DMS79 treated with DMSO at 0.1 percent for 48 hours (cell line): ENCODE data around the gene C9orf85.

Source experiments
- DNase-seq: peaks from one replicate; lab custom pipeline; 2025; lab: John Stamatoyannopoulos, UW

The C9orf85 gene

DNA sequence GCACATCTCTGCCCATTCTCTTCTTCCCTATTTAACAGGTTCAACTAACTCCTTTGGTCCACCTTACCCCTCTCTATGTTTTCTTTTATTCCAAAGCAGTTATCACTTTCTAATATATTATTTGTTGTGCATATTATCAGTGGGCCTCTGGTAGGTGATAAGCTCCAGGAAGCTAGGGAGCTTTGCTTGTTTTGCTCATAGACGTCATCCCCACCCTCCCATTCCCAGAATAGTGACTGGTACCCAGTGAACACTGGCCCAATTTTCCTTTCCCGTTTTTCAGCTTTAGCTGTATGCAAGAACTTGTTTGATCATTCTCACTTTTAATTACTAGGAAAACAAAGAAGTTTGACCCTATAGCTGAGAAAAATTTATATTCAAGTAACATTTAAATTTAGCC lies 7.4 kb upstream of the C9orf85 start:
- DNase-seq: no peak

DNA sequence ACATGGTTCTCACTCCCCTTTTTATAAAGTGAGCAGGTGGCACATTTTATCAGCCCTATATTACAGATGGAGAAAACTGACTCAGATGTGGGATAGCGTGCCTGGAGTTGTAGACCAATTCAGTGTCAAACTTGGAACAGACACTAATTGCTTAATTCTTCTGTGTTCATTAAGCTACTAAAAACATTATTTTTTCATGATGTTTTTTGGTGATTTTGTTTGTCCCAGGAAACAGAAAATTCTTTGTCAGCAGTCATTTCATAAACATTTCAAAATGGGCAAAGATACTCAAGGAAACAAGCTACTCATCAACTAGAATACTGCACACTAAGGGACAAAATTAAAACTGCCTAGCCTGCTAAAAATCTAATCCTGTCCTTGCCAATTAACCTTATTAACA lies 2.6 kb upstream of the C9orf85 start:
- no peak for DNase-seq

DNA sequence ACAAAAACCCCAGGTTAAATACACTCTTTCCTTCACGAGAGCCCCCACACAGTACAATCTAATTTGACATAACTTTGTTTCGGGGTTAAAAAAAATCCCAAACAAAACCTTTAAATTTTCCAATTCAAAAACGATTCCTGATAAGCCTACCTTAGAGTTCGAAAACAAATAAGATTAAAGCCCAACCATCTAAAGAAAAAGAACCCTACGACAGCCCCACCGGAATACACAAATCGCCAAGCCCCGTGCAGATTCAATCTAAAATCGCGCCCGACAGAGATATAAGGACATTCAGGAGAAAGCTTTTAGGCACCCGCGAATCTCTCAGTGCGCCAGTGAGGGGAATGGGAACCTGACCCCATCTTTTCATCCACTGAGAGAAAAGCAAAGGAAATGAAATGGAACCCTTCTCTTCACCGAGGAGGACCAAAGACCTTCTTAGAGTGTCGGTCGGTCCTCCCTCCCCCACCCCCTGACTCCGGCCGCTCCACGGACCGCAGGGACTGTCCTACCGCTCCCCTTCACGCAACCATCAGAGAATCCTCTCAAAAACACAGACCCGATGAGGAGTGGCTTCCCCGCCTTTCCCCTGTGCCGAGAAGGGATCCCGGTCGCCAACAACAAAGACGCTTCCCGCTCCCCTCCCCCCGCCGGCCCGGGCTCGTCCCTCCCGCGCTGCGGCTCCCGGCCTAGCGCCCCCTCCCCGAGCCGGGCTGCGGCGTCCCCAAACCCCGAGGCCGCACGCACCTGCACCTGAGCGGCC lies 1.4 kb upstream of the C9orf85 start:
- no peak for DNase-seq

DNA sequence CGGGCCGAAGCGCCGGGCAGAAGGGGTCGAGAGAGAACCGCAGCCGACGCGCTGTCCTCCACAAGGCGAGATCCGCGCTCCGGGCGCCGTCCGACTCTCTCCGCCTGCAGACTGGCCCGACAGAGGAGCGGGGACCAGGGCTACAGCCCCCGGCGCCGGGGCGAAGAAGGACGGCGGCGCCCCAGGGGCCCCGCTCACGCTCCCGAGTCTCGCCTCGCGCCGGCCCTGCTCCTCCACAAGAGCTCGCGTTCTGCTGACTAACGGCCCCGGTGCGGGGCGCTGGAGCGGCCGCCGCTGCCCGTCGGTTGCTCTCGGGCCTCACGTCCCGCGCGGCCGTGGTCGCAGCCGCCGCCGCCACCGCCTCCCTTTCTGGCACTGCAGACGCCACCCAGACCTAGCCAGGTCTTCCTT lies 784 bp upstream of the C9orf85 start:
- no peak for DNase-seq

DNA sequence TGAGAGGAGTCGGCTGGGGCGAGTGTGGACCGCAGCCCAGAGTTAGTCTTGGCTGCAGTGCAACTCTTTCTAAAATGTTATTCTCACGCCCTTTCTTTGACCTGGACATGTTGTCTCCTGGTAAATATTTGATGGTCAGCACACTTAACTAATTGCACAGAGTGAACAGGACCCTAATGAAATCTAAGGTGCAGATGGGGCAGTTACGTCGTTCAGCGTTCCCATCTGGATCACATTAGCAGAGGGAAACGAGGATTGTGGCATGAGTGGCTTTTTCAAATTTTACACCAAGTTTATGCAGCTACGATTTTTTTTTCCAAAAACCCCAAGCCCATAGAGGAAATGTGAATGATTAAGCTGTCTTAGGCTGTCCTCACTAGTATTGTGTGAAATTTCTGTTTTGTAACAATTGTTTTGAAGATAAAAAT lies 483 bp downstream of the C9orf85 start:
- no peak for DNase-seq

DNA sequence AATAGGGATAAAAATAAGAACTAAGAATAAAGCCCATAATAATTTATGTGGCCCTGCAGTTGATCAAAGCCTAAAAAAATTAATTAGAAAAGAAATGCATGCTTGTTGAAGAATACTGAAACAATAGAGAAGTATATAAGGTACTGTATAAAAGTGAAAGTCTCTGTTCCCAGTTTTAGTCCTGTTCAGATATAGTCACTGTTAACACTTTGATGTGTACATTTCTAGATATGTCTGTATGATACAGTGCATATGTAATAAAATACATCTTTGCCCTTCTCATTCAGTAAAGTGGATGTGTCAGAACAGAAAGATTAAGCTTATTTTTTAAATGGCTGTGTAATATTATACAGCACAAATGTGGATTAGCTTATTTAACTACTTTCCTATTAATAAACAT lies 4.1 kb downstream of the C9orf85 start:
- DNase-seq: no peak

DNA sequence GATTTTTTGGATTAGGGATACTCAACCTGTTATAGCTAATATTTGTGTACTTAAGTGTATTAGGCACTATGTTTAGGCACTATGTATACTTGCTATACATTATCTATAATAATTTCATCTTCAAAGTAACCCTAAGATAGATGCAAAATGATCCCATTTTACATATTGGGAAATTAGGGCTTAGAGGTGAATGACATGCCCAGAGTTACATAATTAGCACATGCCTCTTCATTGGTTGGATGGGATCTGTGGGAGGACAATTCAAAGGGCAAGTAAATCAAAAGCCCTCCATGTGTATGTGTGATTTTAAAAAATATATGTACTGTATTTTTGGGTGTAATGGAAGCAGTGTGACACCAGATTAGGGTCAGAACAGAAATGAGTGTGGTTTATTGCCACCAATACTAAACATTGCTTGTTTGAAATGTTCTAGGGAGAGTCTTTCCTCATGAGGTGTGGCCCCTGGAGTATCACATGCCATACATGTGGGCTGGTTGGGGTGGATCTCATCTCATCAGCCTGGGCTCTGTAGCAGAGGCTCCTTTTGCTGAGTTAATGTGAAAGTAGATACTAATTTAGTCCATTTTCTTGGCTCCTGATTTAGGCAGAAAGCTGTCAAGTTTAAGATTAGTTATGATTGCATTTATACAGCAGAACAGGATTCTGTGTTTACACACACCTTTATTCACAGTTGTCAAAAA lies 5.5 kb downstream of the C9orf85 start:
- DNase-seq: no peak

DNA sequence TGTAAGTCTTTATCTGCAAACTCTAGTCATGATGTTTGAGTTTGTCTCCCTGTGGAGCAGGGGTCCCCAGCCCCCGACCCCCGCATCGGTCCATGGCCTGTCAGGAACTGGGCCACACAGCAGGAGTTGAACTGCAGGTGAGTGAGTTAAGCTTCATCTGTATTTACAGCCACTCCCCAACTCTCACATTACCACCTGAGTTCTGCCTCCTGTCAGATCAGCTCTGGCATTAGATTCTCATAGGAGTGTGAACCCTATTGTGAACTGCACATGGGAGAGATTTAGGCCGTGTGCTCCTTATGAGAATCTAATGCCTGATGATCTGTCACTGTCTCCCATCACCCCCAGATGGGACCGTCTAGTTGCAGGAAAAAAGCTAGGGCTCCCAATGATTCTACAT lies 7.0 kb downstream of the C9orf85 start:
- DNase-seq: no peak

DNA sequence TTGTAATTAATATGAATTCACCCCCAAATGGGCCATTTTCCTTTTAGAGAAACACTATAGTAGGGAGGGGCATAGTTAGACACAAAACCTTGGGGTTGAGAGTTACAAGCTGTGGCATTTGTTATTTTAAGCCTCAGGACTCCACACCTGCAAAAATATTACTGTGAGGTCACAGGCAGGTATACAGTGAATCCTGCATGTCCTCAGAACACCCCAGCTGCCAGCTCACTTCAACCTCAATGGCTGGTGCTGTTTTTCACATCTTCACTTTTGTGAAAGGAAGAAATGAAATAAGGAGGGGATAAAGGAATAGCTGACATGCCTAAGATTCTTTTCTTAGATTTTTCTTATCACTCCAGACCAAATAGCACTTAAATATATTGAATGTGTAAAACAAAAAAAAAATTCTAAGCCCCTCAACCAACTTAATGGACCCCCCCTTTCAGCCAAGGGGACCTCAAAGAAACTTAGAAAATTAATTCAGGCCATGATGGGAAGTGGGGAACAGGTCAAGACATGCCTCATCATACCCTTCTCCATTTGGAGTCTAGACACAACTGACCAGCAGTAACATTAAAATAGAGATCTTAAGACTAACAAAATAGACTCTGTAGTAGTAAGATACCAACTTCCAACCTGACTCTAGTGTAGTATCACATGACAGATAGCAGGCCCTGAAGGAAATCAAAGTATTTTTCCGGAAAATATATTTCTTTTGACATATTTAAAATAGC lies 9.2 kb downstream of the C9orf85 start:
- DNase-seq: no peak

DNA sequence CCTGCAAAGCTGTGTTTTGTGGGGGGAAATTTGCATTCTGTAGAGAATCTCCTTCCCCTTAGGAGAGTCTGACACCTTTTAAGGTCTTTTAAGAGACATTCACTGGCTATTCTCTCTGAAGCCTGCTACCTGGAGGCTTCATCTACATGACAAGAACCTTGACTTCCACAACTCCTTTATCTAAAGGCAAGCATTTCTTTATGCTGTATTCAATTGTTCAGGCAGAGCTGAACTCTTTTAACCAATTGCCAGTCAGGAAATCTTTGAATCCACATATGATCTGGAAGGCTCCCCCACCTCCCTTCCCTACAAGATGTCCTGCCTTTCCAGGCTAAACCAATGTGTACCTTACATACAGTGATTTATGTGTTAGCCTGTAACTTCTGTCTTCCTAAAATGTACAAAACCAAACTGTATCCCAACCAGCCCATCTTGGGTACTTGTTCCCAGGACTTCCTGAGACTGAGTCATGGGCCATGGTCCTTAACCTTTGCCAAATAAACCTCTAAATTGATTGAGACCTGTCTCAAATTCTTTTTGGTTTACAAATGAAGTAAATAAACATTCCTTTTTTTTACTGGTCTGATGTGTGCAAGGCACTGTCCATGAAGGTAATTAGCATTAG lies 9.9 kb downstream of the C9orf85 start:
- DNase-seq: no peak

DNA sequence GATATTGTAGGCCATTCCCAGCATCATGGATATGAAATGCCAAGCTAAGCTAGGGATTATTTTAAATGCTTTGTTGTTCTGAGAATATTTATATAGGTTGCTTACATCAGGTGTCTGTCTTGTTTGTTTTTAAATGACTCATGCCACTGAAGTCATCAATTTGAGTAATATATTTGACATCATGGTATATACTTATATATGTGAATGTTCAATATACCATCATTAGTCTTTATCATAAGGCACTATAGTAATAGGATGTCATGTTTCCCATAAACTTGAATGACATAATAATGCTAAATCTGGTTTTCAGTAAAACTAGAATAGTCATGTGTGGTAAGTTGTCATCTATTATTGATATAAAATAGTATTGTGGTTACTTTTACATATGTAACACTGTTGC lies 13.1 kb downstream of the C9orf85 start:
- no peak for DNase-seq

DNA sequence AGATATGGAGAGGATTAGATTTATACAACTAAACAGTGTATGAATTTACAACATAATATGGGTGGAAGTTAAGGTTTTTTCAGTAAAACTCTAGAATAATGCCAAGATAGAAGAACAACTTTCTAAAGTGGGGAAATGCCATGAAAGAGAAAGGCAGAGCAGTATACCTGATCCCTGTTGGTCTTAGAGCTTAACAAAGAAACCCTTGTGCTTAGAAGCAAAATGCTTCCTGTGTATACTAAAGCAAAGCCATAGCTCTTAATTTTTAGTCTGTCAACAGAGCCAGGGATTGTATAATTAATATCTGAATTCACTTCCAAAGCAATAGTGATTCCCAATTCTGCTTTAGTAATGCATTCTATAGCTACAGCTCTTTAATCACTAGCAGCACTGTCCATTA lies 14.4 kb downstream of the C9orf85 start:
- no peak for DNase-seq

DNA sequence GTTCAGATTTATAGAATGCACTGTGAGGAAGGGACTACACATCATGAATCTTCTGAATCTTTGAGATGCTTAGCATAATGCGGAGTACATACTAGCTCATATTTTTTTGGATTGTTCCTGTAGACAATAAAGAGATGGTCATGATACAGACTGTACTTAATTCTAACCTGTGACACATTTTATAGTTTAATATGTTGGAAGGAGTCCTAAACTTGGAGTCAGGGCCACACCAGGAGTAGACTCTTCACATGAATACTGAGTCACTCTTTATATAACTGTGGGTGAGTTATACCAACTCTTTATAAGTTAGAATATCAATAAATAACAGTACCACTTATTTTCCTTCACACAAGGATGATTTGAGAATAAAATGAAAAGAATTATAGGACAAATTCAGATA lies 16.9 kb downstream of the C9orf85 start:
- no peak for DNase-seq

DNA sequence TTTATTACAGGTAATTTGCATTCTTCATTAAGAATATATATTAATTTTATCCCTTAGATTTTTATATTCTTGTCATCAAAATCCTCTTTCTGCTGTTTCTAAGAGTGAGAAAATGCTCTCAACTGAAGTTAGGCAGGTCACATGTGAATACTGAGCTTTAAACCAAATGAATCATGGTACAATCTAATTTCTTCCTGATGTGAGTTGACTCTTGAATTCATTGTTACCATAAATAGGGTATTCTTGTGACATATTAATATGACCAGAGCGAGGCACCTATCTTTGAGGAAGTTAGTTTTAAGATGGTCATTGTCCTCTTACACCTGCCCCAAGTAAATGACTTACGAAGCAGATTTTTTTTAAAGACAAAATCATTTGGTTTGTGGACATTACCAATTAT lies 17.4 kb downstream of the C9orf85 start:
- no peak for DNase-seq

DNA sequence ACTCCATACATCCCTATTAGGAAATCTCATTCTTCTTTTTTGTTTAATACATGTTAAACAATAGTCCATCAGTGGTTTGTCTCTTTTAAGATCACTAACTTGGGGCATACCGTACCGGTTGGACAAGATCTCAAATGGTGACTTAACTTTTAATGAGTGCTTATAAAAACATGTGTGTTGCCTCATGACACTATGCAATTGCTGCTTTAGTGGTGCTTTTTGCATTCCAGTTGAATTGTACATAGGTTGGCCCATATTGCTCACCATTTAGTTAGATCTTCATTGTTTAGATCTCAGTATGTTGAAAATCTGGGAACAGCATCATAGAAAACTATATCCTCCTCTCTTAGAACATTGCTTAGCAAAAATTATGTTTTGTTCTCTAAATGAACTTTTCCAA lies 17.8 kb downstream of the C9orf85 start:
- no peak for DNase-seq

DNA sequence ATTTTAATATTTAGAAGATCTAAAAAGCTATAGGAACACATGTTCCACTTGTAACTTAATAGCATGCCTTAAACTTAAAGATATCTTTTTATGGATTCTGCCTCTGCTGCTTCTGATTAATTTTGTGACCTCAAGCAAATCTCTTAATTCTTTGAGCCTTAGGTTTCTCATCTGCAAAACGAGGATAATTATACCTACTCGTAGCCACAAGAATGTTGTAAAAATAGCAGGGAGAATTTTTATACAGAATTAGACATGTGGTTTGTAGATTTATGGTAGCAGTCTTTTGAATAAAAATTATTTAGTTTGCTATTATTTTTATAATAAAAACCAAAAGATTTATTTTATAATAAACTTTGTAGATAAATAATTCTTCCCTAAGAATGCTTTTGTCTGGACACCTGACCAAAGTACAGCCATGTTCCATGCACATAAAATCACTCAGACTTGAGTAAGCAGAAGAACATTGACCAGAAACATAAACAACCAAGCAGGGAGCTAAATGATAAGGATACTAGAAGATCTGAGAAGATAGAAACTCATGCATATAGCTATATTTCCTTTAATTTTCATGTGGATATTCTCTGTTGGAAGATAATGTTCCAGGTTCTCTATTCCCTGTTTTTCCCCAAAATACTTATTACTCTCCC lies 18.5 kb downstream of the C9orf85 start:
- no peak for DNase-seq

DNA sequence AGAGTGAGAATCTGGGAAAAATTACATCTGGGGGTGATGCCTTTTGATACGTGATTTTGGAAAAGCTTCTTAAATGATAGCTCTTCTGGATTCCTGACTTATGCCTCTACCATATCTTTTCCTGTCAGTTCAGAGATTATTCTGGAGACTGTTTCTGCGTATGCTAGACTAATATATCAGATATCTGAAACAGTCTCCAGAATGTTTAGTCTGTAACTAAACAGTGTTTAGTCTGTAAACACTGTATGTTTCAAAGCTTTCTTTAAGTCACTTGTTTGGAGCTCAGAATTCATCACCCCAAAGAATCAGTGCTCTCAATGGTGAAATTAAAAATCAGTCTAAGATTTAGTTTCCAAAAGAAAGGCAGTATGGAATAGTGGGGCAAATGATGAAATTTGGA lies 19.7 kb downstream of the C9orf85 start:
- DNase-seq: no peak

DNA sequence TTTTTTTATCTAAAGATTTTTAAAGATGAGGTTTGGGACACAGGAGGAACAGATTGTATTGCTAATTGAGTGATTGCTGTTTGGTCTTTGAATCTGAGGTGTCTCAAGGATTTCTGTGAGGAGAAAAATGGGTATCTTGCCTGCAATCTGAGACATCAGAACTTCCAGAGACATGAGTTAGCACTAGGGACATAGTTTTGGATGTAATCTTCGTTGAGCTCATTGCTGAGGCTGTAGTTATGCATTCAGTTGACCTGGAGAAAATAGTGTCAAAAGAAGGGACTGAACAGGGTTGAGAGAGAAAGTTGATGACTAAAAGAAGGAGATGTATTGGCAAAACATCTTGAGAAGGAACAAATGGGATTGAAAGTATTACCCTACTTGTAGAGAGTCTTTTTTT lies 24.6 kb downstream of the C9orf85 start:
- DNase-seq: no peak

DNA sequence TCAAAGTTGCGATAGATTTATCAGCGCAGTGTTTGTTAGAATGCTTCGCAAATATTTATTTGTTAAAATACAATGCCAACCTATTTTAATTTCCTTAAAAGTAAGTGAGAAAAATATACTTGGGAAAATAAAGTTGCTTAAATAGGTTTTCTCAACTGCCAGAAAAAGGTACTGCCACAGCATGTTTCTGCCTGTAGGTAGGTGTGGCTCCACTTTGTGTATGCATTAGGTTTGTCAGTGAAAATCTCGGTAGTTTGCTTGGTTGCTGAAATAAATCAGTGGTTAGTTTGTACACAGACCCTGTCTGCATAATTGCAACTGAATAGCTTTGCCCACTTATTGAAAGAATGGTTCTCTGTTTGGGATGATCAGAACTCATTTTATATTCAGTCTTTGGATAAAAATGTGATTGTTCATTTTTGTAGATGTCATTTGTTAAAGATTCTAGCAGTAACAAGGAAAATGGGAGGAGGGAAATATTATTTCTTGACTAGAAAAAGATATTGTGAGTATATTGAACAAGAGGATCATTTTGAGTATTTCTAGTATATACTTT lies 25.7 kb downstream of the C9orf85 start:
- no peak for DNase-seq

DNA sequence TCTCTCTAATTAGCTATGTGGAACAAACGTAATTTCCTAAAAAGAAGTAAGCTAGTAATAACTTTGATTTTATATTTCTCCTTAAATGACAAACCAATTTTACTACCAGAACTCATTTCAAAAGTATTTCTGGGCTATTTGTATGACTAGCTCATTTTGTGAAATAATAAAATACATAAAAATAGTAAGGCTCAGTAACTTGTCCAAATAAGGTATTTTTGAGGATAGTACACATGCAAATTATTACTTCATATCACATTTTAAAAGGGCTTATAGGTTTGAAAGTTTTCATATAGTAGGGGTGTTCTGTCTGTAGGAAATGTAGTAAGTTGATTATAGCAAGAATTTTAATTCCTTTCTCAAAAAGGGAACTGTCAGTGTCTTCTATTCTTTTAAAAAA lies 26.5 kb downstream of the C9orf85 start:
- DNase-seq: no peak

DNA sequence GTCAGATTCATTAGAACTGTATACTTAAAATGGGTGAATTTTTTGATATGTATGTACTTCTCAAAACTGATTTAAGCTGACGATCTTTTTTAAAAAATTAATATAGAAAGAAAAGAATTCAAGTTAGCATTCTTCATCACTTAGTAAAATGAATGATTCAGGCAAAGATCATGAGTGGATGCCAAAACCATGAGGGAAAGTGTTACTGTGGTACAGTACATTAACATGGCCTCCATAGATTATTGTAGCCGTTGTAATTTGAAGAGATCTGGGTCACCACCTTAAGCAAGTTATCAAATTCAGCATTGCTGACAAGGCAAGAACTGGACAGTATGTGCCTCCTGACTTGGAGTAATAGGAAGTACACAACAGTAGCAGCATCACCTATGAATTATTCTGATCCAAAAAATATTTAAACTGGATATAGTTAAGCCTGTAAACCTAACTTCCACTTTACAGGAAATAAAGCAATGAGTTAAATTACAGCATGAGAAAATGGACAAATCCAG lies 29.7 kb downstream of the C9orf85 start:
- no peak for DNase-seq
